GM18502 (cell line): ENCODE measurements around the gene DAZAP1.

ENCODE experiments used
- ATAC-seq: cut with Tn5 transposase; IDR thresholded peaks from one replicate; pipeline ENCODE4 v1.9.1; 2021; ENCODE audit warnings: mild to moderate bottlenecking; ENCODE audit not compliant: unreplicated experiment, poor library complexity

Gene DAZAP1

GRCh38 chr19:1453525-1454364 lies 46.4 kb downstream of the DAZAP1 start:
- ATAC-seq, result no peak

- ATAC-seq, result no peak
Observed at GRCh38 chr19:1455002-1455335, 47.6 kb downstream of the DAZAP1 start.

- ATAC-seq, result no peak
Observed at GRCh38 chr19:1455336-1456120, 48.1 kb downstream of the DAZAP1 start.

- ATAC-seq, result no peak
Observed at GRCh38 chr19:1456121-1456900, 48.9 kb downstream of the DAZAP1 start.

- no peak for ATAC-seq
Observed at GRCh38 chr19:1457031-1457739, 49.8 kb downstream of the DAZAP1 start.

- no peak for ATAC-seq
Observed at GRCh38 chr19:1457892-1458291, 50.5 kb downstream of the DAZAP1 start.

- no peak for ATAC-seq
Observed at GRCh38 chr19:1459479-1459878, 52.1 kb downstream of the DAZAP1 start.

GRCh38 chr19:1460033-1460995 lies 52.9 kb downstream of the DAZAP1 start:
- ATAC-seq, result no peak

- no peak for ATAC-seq
Observed at GRCh38 chr19:1461862-1462261, 54.5 kb downstream of the DAZAP1 start.

GRCh38 chr19:1465191-1466016 lies 58.0 kb downstream of the DAZAP1 start:
- ATAC-seq, result no peak

GRCh38 chr19:1466018-1466460 lies 58.7 kb downstream of the DAZAP1 start:
- ATAC-seq, result no peak

GRCh38 chr19:1466461-1467214 lies 59.3 kb downstream of the DAZAP1 start:
- no peak for ATAC-seq

GRCh38 chr19:1467215-1467489 lies 59.8 kb downstream of the DAZAP1 start:
- ATAC-seq, result no peak

- ATAC-seq, result no peak
Observed at GRCh38 chr19:1467490-1468273, 60.3 kb downstream of the DAZAP1 start.

- no peak for ATAC-seq
Observed at GRCh38 chr19:1468274-1468820, 61.0 kb downstream of the DAZAP1 start.

- ATAC-seq, result no peak
Observed at GRCh38 chr19:1468821-1469254, 61.5 kb downstream of the DAZAP1 start.
